OCI-LY1 (cell line): ENCODE data around the gene ZCCHC7.

Experiments
- CTCF ChIP-seq: fragments of 200-600 bp; sonication (generic), shearing (Covaris generic); IDR thresholded peaks from 2 replicates; pipeline ENCODE4 v1.5.1; 2017; ENCODE audit warnings: mild to moderate bottlenecking, antibody characterized with exemption, low read length, moderate library complexity, mixed read lengths
- EZH2 ChIP-seq: fragments of 200-600 bp; sonication (generic), shearing (Covaris generic); IDR thresholded peaks from 2 replicates; pipeline ENCODE4 v1.8.0; 2017; ENCODE audit warnings: borderline replicate concordance, mixed run types, mild to moderate bottlenecking, antibody characterized with exemption, low read length, moderate library complexity, mixed read lengths

DNA sequence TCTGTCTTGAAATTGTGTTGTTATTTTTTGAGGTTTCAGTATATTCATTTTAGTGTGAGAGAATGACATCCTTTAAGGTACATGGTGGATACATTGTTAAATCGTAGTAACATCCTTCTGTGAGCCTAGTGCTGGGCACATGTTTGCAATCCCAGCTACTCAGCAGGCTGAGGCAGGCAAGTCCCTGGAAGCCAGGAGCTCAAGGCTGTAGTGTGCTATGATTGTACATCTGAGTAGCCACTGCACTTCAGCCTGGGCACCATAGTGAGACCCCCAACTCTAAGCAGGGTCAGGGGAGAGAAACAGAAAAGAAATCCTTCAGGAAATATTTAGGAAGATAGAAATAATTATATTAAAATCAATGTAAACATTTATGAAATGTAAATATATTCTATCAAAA is 62.3 kb downstream of the ZCCHC7 start:
- TF ChIP-seq CTCF (no peak), EZH2 (no peak)
